Heart left ventricle (tissue), 16 donors: ENCODE measurements around the gene PDCD7. TPM values are rescaled to one million over a fixed set of nuclear protein-coding genes. Genes with fewer than 3 reads are reported as not detected.

Source experiments
- ATAC-seq, 4 donors: fragments of 200-7000 bp; cut with Tn5 transposase; one replicate each; pipeline ENCODE4 v1.9.1; 2020 to 2022; ENCODE audit warnings: moderate library complexity in 4 of 4, mild to moderate bottlenecking in 3 of 4, moderate number of reproducible peaks in 1 of 4
- DNase-seq, 5 donors: peaks; one replicate each; pipeline ENCODE4 v3.0.0-alpha.2; 2020
- H3K27ac ChIP-seq, 12 donors: fragments of 200-600 bp; sonication (generic) in 4 of 12; one replicate each; pipeline versions ENCODE4 v1.5.0 to v1.8.0; 2016 to 2022; ENCODE audit warnings: mild to moderate bottlenecking in 2 of 12
- H3K27me3 ChIP-seq, 9 donors: fragments of 200-600 bp; sonication (generic) in 2 of 9; one replicate each; pipeline versions ENCODE4 v1.5.1 to v1.8.0; 2016 to 2022; ENCODE audit warnings: mild to moderate bottlenecking in 3 of 9
- H3K36me3 ChIP-seq, 9 donors: fragments of 200-600 bp; sonication (generic) in 2 of 9; one replicate each; pipeline versions ENCODE4 v1.5.0 to v1.8.0; 2018 to 2022; ENCODE audit warnings: mild to moderate bottlenecking in 2 of 9
- H3K4me1 ChIP-seq, 12 donors: fragments of 200-600 bp; sonication (generic) in 4 of 12; one replicate each; pipeline versions ENCODE4 v1.5.0 to v1.8.0; 2016 to 2022; ENCODE audit warnings: mild to moderate bottlenecking in 3 of 12
- H3K4me3 ChIP-seq, 12 donors: fragments of 200-600 bp; sonication (generic) in 4 of 12; one replicate each; pipeline versions ENCODE4 v1.5.0 to v1.8.0; 2017 to 2022; ENCODE audit warnings: mild to moderate bottlenecking in 9 of 12, moderate library complexity in 4 of 12
- H3K9me3 ChIP-seq, 12 donors: fragments of 200-600 bp; sonication (generic) in 4 of 12; one replicate each; pipeline versions ENCODE4 v1.5.0 to v1.8.0; 2016 to 2022; ENCODE audit warnings: mild to moderate bottlenecking in 1 of 12
- CTCF ChIP-seq, 12 donors: fragments of 200-600 bp; sonication (generic) in 4 of 12; IDR thresholded peaks; one replicate each; pipeline versions ENCODE4 v1.5.0 to v1.8.0; 2018 to 2022; ENCODE audit warnings: antibody characterized with exemption in 12 of 12, mild to moderate bottlenecking in 5 of 12
- POLR2A ChIP-seq, 2 donors: fragments of 450-650 bp; IDR thresholded peaks; one replicate each; pipeline ENCODE4 v1.6.1; 2017; ENCODE audit warnings: antibody characterized with exemption in 2 of 2, mild to moderate bottlenecking in 2 of 2, moderate library complexity in 2 of 2
- WGBS, 4 donors: extraction: QIAGEN DNeasy Blood & Tissue Kit in 2 of 4; methylation state at CpG; one replicate each; pipeline versions ENCODE4 v1.1.5 to v1.1.7; 2013 to 2018; 5-methylcytosine and 5-hydroxymethylcytosine counted together
- intact Hi-C, 10 donors: fragments of 100-400 bp; cut with DNase I; formaldehyde crosslinking; loops; one replicate each; pipeline versions ENCODE4 v1.11.1 to v1.14.2; 2022
- polyA plus RNA-seq, 2 donors: library from polyadenylated mRNA; stranded (reverse); fragments of 200-250 nt; gene quantifications; one replicate each; pipeline ENCODE4 v1.2.3, GENCODE V29; 2013
- total RNA-seq, 9 donors: library from RNA; depleted of rRNA in 2 of 9; stranded (reverse); fragments of >200 nt in 2 of 9; fragmentation: NEBNext Ultra II Directional in 3 of 9; extraction: Animal tissue kit (Norgen Biotek cat#: 25700) in 3 of 9; gene quantifications; one replicate each; pipeline versions ENCODE4 v1.1.0 to v1.2.4, GENCODE V29; 2016 to 2023
- donor health status: ischemic (EF 13 %, LVEDD 7.1; RV severe dilation, severe dysfunction).
- donor health status: healthy with polysubstance abuse.
- donor health status: DM: no; HTN: yes; CAD: no.
- donor health status: DM: no; HTN: no; CAD: no.
- donor health status: ischemic (EF 25% LVEDD 6.9; RV normal size, moderate dysfunction).
- donor health status: ischemic (EF 25% LVEDD 5.7; RV mildly dilated, moderate dysfunction).
- donor health status: healthy.
- donor health status: DM: yes; HTN: yes; CAD: no.
- donor health status: ischemic (EF 35%, LVEDD 5.7; RV mildly dilated, moderate dysfunction).
- donor health status: nonischemic (EF 11% LVEDD 7.7; RV severe dilation, severe dysfunction).
- donor health status: DM: yes; HTN: yes; CAD: no.
- donor health status: PGD.
- donor health status: ischemic (EF 29% LVEDD 5.4; RV normal size, mild dysfunction).
- donor health status: nonischemic (EF 23%, LVEDD 6.1; RV moderate dilation, normal function).

PDCD7 gene
- total and polyA plus RNA-seq, 11 donors: 9.5 to 21.9 (median 13.7) TPM

GRCh38 chr15:65085990-65086679 is 47.5 kb downstream of the PDCD7 start:
- ATAC-seq (no peak), DNase-seq (peak in 1 of 5 donors; percentile 52)
- intact Hi-C loops: loop anchor here in 4 of 10 donors (5.0 to 10.0 kb wide), 2 partner anchors 34 to 51 kb away; no protein-coding TSS in a partner anchor
- WGBS, 4 donors: 77 to 89% (median 81%) methylated on average over 6 of the region's 6 CpGs
- H3K27ac ChIP-seq: peak overlapping the region in 8 of 12 donors; percentile 64 to 97 (median 92)
- H3K4me1 ChIP-seq: peaks cover 12 to 85% (median 47%) of the 10 kb centered on the region in 12 donors
- H3K9me3 ChIP-seq: no peaks in the 10 kb centered on the region
- TF ChIP-seq CTCF (IDR thresholded peaks at IDR 0.05) (peak in 9 of 12 donors; percentile 8 to 51 (median 40)), POLR2A (IDR thresholded peaks at IDR 0.05) (no peak)
- no peak overlapping the region for H3K4me3 ChIP-seq
- H3K36me3 ChIP-seq: no peaks in the 10 kb centered on the region
- peaks cover 0 to 3% (median 0%) of the 10 kb centered on the region in 9 donors for H3K27me3 ChIP-seq

GRCh38 chr15:65085207-65085753 is 48.3 kb downstream of the PDCD7 start:
- intact Hi-C loops: loop anchor here in 4 of 10 donors (5.0 to 10.0 kb wide), 2 partner anchors 33 to 50 kb away; no protein-coding TSS in a partner anchor
- ATAC-seq (no peak), DNase-seq (peak in 1 of 5 donors; percentile 28)
- peaks cover 12 to 93% (median 51%) of the 10 kb centered on the region in 12 donors for H3K4me1 ChIP-seq
- H3K27ac ChIP-seq: peak overlapping the region in 9 of 12 donors; percentile 23 to 97 (median 88)
- H3K27me3 ChIP-seq: peaks cover 0 to 3% (median 0%) of the 10 kb centered on the region in 9 donors
- no peak overlapping the region for H3K4me3 ChIP-seq
- H3K9me3 ChIP-seq: no peaks in the 10 kb centered on the region
- no peaks in the 10 kb centered on the region for H3K36me3 ChIP-seq
- TF ChIP-seq POLR2A (IDR thresholded peaks at IDR 0.05): no peak
- no peak for TF ChIP-seq CTCF (IDR thresholded peaks at IDR 0.05)
- WGBS, 4 donors: 63 to 75% (median 67%) methylated on average over 8 of the region's 8 CpGs

- no peak for TF ChIP-seq CTCF (IDR thresholded peaks at IDR 0.05)
- TF ChIP-seq POLR2A (IDR thresholded peaks at IDR 0.05): no peak
- no peaks in the 10 kb centered on the region for H3K36me3 ChIP-seq
- no peak overlapping the region for H3K4me3 ChIP-seq
- DNase-seq: peak in 1 of 5 donors; percentile 36
- WGBS, 4 donors: 80 to 88% (median 83%) methylated on average over 7 of the region's 7 CpGs
- intact Hi-C loops: loop anchor here in 4 of 10 donors (5.0 to 10.0 kb wide), 2 partner anchors 32 to 50 kb away; no protein-coding TSS in a partner anchor
- peak overlapping the region in 9 of 12 donors; percentile 23 to 97 (median 88) for H3K27ac ChIP-seq
- ATAC-seq: peak in 1 of 4 donors; percentile 6
- H3K27me3 ChIP-seq: peaks cover 0 to 3% (median 0%) of the 10 kb centered on the region in 9 donors
- H3K9me3 ChIP-seq: no peaks in the 10 kb centered on the region
- peaks cover 12 to 88% (median 51%) of the 10 kb centered on the region in 12 donors for H3K4me1 ChIP-seq
Observed at GRCh38 chr15:65084500-65085206, 49.0 kb downstream of the PDCD7 start.
